Measurements from ENCODE around the gene SLC5A11.

- TF ChIP-seq CTCF (conservative IDR thresholded peaks at IDR 0.05 in 1 of 2, IDR thresholded peaks at IDR 0.05 in 1 of 2; ENCODE audit: extremely low read depth in 1 of 2, insufficient read depth in 1 of 2, low read depth in 1 of 2, low read length in 2 of 2) (no peak), EZH2 (IDR thresholded peaks at IDR 0.05; ENCODE audit: borderline replicate concordance, low read length) (no peak)
Measured at GRCh38 chr16:24900230-24900629, 54.5 kb downstream of the SLC5A11 start.
